ENCODE measurements around the gene UHRF1.
"Not testable (repeated sequence)": the region's sequence is repeated elsewhere in the genome, so short reads cannot be mapped to it uniquely, and the experiment has no call there.

UHRF1 gene

DNA sequence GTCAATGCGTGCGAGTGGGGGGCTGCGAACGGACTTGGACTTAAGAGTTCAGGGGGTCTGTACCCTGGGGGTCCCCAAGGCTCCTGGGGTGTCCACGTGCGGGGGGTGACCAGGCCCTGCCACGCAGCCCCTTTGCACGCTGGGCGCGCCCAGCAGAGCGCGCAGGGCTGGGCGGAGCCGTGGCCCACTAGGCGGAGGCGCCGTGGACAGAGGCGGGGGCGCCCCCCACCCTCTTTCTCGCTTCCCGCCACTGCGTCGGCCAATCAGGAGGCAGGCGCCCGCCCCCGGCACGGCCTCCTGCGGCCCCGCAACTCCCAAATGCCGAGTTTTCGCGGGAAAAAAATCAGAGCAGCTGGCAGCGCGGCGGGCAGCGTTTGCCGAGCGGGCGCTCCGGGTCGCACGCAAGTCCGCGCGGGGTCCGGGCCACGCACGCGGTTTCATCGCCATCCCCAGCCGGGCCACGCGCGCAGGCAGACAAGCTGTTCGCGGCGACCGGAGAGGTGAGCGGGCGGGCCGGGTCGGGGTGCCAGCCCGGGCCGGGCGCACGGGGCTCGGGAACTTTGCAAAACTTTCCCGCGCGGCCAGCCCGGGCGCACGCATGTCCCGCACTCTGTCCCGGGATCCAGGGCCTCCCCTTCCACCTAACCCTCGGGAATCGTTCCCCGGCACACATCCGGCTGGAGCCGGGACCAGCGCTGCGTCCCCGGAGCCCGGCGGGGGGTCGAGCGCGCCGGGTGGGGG is at the start of gene UHRF1:
TSS of gene UHRF1 (plus strand) at position 346 of the 741 bp plus-strand sequence. CDS start 1,385 bp downstream, outside the sequence.
- DNase-seq (ENCODE audit: low spot score): peak; percentile 78

DNA sequence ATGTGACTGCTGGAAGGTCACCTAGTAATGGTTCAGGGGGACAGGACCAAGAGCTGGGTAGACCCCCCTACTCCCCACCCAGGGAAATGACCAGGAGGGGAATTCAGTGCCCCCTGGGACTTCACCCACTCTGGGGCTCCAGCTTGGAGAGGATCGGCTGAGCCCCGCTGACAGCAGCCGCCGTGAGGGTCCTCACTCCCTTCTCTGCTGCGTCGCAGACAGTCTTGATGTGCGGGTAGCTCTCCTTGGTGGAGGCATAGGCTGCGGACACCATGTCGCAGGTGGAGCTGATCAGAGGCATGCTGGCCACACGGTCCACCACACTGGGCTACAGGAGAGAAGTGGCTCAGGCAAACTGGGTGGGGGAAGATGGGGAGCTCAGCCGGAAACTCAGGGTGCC is 49.6 kb upstream of the UHRF1 start:
- no peak for DNase-seq (ENCODE audit: low spot score)

DNA sequence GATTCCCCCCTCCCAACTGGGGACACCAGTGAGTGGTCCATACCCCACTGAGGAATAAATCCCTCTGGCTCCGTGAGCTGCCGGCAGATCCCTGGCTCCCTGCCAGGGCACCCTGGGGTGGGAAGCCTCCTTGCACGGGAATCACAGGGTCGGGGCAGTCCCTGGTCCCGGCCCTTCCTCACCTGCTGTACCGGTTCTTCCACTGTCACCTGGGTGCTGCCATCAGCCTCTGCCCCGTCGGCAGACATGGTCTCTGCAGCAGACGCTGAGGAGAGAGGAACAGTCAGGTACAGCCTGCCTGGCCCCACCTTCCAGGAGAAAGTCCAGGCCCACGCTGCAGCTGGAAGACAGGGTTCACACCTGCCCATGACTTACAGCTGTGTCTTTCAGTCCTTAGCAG is 48.2 kb upstream of the UHRF1 start:
- DNase-seq (ENCODE audit: low spot score): no peak

DNA sequence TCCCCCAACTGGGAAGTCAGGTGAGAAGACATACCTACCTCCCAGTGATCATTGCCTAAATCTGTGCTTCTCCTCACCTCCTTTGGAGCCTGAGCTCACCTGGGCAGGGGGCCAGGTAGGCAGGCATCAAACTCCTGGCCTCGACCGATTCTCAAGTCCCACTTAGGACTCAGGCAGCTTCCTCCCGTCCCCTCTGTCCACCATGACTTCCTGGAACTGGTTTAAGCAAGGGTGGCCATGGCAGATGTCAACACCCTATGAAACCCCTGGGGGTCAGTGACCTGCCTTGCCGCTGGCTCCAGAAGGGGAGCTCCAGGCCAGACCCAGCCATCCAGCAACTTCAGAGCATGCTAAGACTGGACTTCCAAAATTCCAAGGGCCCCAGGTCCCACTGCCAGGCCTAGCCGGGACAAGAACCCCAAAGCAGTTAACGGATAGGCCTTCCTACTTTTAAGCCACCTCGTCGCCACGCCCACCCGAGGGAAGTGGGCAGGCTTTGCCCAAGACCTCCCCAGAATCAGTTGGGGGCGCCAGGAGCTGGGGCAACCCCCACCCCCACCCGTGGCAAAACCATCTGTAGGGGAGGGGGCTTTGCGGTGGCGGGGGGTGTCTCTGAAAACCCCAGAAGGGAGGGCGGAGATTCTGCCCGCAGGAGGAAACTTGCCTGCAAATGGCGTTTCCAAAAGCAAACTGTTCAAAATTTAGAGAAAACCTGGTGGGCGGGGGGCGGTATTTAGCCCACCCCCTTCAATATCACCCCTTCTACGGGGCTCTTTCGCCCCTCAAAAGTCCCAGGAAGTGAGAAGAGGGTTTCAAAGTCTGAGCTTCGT is 42.5 kb upstream of the UHRF1 start:
- DNase-seq (ENCODE audit: low spot score): peak; percentile 56

DNA sequence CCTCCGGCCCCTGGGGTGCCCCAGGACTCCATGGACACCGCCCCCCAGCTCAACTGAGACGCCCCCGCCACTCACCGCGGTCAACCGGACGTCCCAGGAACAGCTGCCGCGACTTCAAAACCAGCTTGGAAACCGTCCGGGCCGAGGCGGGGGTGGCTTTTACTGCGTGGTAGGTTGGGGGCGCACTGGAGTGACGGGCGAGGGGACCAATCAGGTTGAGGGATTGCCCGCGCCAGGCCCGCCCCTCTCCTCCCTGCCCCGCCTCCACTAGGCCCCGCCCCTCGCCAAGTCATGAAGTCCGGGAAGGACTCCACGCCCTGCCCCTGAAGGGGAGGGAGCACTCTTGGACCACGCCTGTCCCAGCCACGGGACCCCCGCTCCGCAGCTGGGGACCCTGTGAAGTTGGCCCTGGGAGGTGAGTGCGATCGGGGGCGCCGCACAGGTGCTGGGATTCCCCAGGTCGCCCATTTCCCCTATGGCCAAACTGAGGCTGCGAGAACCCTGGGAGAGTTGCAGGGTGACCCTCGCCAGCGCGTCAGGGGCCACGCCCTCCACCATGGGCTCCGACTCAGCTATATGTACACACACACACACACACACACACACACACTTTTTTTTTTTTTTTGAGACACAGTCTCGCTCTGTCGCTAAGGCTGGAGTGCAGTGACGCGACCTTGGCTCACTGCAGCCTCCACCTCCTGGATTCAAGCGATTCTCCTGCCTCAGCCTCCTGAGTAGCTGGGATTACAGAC is 41.6 kb upstream of the UHRF1 start, which contains the start of gene PLIN3:
TSS of gene PLIN3 (minus strand) at position 134 of the 752 bp plus-strand sequence. CDS start 6,273 bp downstream, outside the sequence.
- DNase-seq (ENCODE audit: low spot score): peak; percentile 98

DNA sequence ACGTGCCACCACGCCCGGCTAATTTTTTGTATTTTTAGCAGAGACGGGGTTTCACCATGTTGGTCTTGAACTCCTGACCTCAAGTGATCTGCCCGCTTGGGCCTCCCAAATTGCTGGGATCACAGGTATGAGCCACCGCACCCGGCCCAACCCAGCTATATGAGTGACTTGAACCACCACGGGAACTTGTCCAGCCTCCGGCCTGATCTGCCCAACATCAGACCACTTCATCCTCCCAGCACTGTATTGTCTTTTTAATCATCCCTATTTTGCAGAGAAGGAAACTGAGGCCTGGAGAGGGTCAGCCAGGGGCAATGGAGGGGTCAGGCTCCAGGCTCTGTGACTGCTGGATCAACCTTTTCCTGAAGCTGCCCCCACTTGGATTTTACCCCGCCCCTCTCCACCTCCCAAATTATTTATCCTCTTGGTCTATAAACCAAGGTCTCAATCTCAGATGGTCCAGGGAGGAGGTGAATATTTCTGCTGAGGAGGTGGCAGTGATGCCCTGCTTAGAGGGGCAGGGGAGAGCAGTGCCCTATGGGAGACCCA is 40.9 kb upstream of the UHRF1 start:
- peak; percentile 7 for DNase-seq (ENCODE audit: low spot score)

DNA sequence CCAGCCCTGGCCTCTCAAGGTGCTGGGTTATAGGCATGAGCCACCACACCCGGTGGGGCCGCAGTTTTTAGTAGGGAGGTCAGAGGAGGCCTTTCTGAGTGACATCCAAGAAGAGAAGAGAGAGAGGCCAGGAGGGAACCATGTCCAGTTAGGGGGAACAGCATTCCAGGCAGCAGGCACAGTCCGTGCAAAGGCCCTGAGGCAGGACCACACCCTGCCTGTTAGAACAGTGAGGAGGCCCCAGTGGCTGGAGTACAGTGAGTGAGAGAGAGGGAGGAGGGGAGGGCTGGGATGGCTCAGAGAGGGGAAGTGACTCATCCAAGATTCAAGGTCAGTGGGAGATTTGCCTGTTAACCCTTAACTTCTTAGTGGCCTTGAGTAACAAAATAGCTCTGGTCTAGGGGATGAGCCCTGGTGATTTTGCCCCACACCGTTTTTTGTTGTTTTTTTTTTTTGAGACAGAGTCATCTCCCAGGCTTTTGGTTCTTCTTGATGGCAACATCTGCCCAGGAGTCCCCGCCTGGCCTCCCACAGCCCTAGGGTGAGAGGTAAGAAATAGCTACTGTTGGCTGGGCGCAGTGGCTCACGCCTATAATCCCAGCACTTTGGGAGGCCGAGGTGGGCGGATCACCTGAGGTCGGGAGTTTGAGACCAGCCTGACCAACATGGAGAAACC is 39.1 kb upstream of the UHRF1 start:
- peak; percentile 76 for DNase-seq (ENCODE audit: low spot score)

DNA sequence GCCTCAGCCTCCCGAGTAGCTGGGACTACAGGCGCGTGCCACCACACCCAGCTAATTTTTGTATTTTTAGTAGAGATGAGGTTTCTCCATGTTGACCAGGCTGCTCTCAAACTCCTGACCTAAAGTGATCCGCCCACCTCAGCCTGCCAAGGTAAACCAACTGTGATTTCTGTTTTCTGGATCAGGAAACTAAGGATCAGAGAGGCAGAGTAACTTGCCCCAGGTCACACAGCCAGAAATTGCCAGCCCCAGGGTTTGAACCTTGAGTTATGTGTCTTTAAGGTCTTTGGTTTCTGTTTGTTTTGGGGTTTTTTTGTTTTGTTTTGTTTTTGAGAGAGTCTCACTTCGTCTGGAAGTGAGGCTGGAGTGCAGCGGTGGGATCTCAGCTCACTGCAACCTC is 37.6 kb upstream of the UHRF1 start:
- DNase-seq (ENCODE audit: low spot score): no peak

DNA sequence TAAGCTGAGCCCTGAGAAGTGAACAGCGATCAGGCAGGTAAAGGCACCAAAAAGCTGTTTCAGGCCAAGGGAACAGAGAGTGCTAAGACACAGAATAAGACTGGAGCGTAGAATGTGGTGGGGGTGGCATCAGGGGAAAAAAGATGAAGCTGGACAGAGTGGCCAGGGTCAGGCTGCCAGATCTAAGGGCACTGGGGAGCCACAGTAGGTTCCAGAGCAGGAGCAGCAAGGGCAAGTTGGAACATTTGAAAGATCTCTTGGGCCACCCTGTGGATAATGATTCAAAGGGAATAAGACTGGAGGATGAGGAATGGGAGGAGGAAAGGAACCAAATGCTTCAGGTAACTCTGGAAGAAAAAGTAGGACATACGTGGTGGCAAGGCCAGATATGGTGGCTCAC is 35.4 kb upstream of the UHRF1 start:
- DNase-seq (ENCODE audit: low spot score): no peak

DNA sequence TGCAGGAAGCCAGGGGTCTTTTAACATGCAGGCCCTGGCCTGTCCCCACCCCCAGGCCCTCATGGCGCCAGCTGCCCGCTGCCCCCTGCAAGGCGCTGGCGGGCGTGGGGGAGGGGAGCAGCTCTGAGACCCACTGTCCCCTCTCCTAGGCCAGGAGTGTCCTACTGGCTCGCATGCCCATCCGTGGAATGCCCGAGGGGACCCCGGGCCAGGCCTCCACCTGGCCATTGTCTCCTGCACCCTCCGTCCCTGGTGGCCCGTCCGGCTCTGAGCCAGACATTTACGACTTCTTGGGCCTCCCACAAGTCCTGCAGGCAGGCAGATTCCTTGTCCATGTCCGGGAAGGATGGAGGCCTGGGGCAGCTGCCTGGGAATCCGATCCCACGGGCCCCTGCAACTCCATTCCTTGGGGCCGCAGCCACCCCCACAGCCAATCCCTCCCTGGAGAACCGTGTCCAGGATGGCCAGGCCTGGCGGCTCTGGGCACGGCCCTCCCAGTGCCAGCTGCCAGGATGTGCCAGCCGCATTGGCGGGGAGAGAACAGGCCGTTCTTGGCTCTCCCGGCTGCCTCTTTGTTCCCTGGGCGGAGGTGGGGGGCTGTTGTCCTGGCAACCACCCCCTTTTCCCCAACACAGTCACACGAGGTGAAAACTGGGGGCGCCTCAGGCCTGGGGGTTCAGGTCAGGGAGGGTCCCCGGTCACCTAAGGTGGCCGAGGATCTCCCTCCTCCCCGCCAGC is 31.4 kb upstream of the UHRF1 start:
- DNase-seq (ENCODE audit: low spot score): no peak

DNA sequence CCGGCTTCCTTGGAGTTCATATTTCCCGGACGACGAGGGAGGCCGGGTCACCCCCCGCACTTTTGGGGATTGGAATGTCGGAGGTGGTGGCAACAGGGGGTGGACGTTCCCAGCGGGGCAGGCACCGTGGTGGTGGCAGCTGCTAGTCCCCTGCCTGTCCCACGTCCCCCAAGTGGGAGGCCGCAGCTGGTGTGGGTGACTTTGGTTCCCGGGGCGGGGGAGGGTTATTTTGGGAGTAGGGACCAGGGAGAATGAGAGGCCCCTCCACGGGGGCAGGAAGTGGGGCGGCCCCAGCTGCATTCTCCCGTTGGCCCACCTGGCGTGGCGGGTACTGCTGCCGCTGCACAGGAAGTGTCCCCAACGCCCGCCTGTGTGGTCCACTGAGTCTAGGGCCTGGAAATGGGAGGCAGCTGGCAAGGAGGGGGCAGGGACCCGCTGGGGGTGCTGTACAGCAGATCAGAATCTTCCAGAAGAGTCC is 30.8 kb upstream of the UHRF1 start:
- DNase-seq (ENCODE audit: low spot score): no peak

DNA sequence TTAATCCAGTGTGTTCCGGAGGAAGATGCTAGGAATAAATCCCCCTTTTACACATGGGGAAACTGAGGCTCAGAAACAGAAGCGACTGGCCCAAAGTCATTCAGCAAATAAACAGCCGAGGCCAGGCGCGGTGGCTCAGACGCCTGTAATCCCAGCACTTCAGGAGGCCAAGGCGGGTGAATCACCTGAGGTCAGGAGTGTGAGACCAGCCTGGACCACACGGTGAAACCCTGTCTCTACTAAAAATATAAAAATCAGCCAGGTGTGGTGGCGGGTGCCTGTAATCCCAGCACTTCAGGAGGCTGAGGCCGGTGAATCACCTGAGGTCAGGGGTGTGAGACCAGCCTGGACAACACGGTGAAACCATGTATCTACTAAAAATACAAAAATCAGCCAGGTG is 30.3 kb upstream of the UHRF1 start:
- no peak for DNase-seq (ENCODE audit: low spot score)

DNA sequence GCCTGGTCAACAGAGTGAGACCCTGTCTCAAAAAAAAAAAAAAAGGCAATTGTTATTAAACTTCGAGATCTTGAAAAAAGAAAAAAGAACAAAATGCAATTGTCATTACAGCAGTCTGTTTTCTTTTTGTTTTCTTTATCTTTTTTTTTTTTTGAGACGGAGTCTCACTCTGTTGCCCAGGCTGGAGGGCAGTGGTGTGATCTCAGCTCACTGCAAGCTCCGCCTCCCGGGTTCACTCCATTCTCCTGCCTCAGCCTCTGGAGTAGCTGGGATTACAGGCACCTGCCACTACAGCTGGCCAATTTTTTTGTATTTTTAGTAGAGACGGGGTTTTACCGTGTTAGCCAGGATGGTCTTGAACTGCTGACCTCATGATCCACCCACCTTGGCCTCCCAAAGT is 26.4 kb upstream of the UHRF1 start:
- not testable (repeated sequence) for DNase-seq (ENCODE audit: low spot score)

DNA sequence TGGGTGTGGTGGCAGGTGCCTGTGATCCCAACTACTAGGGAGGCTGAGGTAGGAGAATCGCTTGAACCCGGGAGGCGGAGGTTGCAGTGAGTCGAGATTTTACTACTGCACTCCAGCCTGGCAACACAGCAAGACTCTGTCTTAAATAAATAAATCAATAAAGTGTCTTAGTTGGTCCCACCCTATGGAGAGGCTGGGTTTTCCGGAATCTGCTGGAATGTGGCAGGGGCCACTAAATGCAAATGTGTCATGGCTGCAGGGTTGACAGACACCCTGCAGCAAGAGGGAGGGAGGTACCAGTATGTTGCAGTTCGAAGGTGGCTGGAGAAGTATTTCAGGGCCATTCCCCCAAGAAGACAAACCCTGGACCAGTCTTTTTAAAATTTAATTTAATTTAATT is 24.3 kb upstream of the UHRF1 start:
- not testable (repeated sequence) for DNase-seq (ENCODE audit: low spot score)

DNA sequence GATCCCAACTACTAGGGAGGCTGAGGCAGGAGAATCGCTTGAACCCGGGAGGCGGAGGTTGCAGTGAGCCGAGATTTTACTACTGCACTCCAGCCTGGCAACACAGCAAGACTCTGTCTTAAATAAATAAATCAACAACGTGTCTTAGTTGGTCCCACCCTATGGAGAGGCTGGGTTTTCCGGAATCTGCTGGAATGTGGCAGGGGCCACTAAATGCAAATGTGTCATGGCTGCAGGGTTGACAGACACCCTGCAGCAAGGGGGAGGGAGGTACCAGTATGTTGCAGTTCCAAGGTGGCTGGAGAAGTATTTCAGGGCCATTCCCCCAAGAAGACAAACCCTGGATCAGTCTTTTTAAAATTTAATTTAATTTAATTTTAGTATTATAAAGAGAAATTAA is 21.5 kb upstream of the UHRF1 start:
- DNase-seq (ENCODE audit: low spot score): not testable (repeated sequence)

DNA sequence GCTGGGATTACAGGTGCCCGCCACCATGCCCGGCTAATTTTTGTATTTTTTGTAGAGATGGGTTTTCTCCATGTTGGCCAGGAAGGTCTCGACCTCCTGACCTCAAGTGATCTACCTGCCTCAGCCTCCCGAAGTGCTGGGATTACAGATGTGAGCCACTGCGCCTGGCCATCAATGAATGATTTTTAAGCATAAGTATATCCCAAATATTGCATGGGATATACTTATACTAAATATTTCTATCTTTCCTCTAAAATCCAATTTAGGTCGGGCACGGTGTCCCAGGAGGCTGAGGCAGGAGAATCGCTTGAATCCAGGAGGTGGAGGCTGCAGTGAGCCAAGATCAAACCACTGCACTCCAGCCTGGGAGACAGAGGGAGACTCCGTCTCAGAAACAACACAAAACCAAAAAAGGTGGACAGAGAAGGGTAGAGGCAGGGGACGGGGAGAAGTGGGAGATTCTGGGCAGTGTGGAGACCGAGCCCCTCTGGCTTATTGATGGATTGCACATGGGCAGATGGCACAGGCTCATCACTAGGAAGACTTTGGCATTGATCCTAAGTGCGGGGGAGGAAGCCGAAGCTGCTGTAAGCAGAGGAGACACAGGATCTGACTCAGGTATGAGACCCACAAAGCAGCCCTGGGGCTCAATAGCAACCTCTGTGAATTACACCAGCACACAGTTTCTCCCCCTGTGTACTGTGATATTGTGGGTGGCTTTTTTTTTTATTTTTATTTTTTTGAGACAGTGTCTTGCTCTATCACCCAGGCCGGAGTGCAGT is 20.1 kb upstream of the UHRF1 start:
- DNase-seq (ENCODE audit: low spot score): no peak

DNA sequence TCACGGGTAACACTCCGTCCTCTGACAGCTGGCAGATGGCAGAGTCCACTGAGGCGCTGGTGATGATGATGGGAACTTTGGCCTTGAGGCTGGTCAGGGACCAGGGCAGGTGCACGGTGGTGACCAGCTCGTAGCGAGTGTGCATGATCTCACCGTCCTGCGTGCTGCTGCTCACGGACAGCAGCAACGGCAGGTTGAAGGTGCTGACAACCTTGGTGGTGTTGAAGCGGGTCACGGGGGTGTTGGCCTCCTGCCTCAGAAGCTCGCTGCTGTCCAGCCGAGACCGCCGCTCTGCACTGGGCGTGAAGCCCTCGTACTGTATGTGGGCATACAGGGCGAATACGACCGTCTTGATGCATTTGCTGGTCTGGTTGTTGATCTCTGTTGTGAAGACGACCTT is 18.2 kb upstream of the UHRF1 start:
- DNase-seq (ENCODE audit: low spot score): no peak

DNA sequence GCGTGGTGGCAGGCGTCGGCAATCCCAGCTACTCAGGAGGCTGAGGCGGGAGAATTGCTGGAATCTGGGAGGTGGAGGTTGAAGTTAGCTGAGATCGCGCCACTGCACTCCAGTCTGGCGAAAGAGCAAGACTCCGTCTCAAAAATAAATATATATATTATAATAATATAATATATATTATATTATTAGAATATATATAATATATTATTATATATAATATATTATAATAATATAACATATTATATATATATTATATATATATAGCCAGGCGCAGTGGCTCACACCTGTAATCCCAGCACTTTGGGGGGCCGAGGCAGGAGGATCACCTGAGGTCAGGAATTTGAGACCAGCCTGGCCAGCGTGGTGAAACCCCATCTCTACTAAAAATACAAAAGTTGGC is 16.3 kb upstream of the UHRF1 start:
- DNase-seq (ENCODE audit: low spot score): not testable (repeated sequence)

DNA sequence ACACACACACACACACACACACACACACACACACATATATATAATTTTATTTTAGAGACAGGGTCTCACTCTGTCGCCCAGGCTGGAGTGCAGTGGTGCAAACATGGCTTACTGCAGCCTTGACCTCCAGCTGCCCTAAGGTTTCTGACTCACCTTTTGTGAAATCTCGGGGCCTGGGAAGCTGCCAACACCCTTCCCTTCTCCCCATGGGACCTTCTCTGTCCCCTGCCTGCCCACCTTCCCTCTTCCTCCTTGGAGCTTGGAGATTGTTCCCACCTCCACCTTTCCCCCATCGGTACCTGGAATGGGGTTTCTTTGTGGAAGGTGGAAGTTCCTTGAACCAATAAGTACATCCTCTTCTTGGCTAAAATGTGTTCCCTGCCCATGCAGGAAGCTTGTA is 12.9 kb upstream of the UHRF1 start:
- no peak for DNase-seq (ENCODE audit: low spot score)

DNA sequence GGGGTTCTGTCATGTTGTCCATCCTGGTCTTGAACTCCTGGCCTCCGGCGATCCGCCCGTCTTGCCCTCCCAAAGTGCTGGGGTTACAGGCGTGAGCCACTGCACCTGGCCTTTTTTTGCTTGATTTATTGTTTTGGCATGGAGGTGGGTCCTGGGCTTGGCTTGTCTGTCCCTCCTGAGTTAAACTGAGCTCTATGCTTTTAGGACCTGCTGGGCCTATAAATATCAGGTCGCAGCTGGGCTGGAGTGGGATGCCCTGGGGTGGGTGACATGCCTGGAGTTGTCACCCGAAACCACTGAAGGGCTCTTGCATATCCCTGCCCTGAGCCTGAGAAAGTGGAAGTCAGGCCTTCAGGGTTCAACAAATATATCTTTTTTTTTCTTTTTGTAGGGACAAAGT is 12.2 kb upstream of the UHRF1 start:
- no peak for DNase-seq (ENCODE audit: low spot score)
